Stimulated activated CD8-positive, alpha-beta memory T cell treated with anti-CD3 and anti-CD28 coated beads, Interleukin-15, amount 100 ng/mL, for 1 hour (primary cell): ENCODE results near the gene PPAT.
"Not testable (repeated sequence)": the region's sequence is repeated elsewhere in the genome, so short reads cannot be mapped to it uniquely, and the experiment has no call there.

Source experiments
- DNase-seq: peaks from one replicate; pipeline ENCODE4 v3.0.0-alpha.2; 2020; ENCODE audit warnings: low read depth

PPAT gene

DNA sequence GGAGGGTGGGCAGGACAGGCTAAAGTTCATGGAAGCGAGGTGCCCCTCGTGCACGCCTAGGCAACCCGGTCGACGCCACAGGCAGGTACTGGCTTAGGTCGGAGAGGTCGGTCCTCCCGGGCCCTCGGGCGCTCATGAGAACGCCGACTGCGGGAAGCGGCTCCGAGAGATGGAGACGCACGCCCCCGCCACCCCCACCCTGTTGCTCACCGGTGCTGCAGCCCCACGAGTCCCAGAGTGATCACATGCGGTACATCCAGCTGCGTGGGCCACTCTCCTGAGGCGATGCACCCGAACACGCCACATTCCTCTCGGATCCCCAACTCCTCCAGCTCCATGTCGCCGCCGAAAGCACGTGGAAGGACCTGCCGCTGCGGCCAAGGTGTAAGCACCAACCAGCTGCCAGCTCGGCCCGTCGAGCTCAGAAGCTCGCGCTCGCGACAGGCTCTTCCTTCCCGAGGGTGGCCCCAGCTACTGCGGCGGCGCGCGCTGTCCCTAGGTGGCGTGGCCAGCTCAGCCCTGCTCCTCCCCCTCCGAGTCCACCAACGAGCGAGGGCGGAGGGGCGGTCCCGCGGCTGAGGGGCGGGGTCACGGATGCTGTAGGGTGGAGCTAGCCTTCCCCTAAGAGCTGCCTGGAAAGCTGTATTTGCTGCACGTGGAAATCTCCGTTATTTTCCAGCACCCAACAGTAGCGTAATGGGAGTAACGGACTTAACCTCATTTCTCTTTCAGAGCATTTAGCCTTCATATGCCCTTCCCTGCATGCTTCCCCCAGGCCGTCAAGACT, at the start of gene PPAT:
PPAT (minus strand) TSS at position 476 of the 787 bp plus-strand sequence; CDS start at position 338, 138 bp downstream.
- DNase-seq = peak; percentile 98

GRCh38 chr4:56480691-56481090, 45.3 kb upstream of the PPAT start:
- no peak for DNase-seq

DNA sequence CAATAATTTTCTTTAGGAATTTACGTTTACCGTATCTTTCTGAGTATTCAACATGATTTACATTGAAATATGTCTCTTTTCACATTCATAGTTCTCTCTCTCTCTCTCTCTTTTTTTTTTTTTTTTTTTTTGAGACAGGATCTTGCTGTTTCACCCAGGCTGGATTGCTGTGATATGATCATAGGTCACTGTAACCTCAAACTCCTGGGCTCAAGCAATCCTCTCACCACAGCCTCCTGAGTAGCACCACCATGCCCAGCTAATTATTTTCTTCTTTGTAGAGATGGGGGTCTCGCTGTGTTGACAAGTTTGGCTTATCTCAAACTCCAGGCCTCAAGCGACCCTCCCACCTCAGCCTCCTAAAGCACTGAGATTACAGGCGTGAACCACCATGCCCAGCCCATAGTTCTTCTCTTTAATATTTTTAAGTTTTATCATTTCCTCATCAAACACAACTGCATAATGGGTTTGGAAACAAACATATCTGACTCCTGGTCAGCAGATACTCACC, 41.8 kb upstream of the PPAT start:
- no peak for DNase-seq

- DNase-seq = no peak
These were observed 40.5 kb upstream of the PPAT start for GRCh38 chr4:56475917-56476316.

- no peak for DNase-seq
These were observed 34.2 kb upstream of the PPAT start for GRCh38 chr4:56469489-56470210.

DNA sequence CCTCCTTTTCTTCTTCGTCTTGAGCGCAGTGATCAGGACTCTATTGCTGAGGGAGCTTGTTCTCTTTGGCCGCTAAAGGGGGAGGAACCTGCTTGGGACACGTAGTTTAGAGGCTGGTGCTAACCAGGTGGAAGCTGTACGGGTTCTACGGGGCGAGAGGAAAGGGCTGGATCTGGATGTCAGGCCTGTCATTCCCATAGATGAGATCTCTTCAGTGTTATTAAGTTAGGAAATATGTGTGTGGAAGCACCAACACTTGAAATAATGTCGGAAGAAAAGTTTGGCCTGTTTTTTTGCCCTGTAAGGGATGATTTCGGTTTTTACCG, 32.6 kb upstream of the PPAT start:
- DNase-seq = no peak

DNA sequence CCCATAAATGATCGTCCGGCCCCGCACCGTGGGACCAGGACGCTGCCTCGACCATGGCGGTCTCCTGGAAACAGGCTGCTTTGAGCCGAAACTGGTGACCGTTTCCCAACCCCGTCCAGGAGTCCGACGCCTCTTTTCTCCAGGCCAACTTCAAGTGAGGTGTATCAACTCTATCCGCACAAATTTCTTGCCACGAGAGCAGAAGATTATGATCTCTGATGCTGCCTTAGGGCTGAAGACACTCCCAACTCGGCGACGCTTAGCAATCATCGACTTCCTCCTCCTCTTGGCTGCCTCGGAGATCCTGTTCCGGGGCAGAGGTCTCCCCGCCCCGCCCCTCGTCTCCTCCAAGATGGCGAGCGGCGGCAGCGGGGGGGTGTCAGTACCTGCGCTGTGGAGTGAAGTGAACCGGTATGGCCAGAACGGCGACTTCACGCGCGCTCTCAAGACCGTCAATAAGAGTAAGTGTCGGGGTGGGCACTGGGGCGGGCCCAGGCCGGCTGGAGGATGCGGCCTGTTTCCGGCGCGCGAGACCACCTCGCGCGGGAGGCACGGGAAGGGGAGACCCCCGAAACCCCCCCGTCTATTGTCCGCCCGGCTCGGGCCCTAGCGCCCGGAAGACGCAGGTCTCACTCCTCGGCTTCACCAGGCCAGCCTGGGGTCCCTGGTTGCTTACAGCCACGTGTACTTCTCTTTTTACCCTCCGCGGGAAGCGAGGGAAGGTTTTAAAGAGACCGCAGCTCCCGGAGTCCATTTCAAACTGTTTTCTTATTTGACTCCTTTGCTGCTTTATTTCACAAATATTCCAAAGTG, 32.1 kb upstream of the PPAT start, which contains the start of gene SRP72:
SRP72 (plus strand) TSS at position 334 of the 813 bp plus-strand sequence; CDS start at position 353, 19 bp downstream.
- peak; percentile 81 for DNase-seq

GRCh38 chr4:56466910-56467283, 31.5 kb upstream of the PPAT start:
- DNase-seq = no peak

DNA sequence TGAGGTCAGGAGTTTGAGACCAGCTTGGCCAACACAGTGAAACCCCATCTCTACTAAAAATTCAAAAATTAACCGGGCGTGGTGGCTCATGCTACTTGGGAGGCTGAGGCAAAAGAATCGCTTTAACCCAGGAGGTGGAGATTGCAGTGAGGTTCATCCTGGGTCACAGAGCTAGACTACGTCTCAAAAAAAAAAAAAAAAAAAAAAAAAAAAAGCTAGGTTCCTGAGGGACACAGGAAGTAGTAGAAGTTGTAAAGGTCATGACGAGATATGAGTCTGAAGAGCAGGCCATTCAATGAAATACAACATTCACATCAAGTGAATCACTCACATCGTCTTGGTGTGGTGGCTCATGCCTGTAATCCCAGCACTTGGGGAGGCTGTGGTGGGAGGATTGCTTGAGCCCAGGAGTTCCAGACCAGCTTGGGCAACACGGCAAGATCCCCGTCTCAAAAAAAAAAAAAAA, 30.9 kb upstream of the PPAT start:
- DNase-seq = not testable (repeated sequence)

DNA sequence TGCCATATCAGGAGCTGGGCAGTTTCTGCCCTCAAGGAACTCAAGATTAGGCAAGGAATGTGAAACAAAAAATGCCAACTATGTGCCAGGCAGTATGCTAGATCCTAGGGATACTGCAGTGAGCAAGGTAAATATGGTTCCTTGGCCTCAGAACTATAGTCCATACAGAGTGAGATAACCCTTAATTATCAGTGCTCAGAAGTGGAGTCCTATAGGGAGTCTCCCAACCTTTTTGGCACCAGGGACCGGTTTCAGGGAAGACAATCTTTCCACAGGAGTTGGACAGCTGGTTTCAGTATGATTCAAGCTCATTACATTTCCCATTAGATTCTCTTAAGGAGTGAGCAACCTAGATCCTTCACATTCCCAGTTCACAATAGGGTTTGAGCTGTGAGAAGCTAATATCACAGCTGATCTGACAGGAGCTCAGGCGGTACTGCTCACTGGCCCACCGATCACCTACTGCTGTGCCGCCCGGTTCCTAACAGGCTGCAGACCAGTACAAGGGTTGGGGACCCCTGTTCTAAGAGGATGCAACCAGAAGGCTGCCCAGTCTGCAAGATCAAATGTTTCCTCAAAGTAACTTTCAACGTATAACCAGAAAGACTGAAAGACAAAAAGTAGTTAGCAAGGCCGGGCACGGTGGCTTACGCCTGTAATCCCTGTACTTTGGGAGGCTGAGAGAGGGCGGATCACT, 30.3 kb upstream of the PPAT start:
- no peak for DNase-seq

DNA sequence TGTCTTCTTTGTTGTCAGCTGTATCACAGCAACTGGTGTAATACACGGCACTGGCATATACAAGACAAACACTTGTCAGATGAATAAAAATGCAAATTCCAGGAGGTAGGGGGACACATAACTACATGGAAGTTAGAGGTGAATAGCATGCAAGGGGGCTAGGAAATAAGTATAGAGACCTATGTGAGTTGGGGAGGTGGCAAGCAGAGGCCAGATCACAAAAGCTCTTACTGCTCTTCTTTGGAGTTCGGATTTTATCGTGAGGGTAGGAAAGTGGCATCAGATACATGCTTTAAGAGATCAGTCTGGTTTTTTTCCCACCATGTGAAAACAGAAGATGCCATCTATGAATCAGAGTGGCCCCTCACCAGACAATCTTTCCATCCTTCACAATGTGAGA, 29.2 kb upstream of the PPAT start:
- DNase-seq = no peak

DNA sequence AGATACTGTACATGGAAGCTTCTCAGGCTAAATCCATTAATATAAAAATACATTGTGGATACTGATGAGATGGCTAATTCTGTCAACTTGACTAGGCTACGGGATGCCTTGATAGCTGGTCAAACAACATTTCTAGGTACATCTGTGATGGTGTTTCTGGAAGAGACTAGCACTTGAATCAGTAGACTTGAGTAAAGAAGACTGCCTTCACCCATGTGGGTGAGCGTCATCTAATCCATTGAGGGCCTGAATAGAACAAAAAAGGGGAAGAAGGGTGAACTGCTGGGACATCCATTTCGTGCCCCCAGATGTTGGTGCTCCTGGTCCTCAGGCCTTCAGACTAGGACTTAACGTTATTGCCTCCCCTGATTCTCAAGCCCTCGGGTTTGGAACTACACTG, 28.3 kb upstream of the PPAT start:
- no peak for DNase-seq

GRCh38 chr4:56462157-56462556, 26.7 kb upstream of the PPAT start:
- no peak for DNase-seq

- DNase-seq = no peak
These were observed 24.7 kb upstream of the PPAT start for GRCh38 chr4:56460085-56460484.

DNA sequence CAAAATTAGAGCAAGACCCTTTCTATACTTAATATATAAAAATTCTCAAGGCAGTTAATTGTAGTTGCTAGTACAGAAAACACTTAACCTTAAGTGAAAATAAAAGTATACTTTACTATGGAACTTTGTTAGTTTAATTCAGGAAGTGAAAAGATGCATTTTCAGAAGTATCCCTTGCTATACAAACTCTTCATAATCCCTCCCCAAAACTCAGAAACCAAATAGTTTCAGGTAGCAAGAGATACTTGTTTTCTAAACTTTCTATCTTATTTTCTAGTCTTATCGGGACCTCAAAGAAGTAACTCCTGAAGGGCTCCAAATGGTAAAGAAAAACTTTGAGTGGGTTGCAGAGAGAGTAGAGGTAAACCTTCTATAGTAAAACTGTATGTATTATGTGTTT, 14.9 kb upstream of the PPAT start:
- no peak for DNase-seq

- DNase-seq = not testable (repeated sequence)
These were observed 14.1 kb upstream of the PPAT start for GRCh38 chr4:56449475-56449874.

- no peak for DNase-seq
These were observed 12.9 kb upstream of the PPAT start for GRCh38 chr4:56448301-56448700.

DNA sequence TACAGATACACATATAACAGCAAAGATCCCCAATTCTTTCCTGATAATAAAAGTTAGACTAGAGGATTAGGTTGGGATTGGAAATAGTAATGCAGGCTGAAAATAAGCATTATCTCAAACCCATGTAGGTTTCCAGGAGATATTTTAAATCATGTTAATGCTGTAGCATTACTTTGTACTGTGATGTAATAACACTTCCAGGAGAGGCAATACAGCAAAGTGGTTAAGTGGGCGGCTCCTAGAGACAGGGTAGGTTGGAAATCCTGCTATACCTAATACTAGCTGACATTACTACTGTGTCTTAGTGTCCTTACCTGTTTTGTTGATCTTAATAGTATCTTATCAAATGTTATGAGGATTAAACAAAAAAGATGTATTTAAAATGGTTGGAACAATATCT, 10.3 kb upstream of the PPAT start:
- no peak for DNase-seq

DNA sequence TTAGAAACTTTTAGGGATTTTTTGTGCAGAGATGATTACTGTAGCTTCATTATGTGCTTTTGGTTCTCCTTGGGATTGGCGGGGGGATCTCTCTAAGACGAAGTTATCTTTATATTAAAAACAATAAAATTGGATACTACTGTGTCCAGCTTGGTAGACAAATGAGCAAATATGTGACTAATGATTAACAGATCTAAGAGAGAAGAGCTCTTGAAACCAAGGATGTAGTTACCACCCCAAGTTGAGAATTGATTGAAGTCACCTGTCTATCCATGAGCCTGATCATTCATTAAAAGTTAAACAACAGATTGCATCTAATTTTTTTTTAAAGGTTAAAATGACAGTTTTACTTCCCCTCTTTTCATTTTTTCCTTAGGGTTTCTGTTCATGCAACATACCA, 9.3 kb upstream of the PPAT start:
- DNase-seq = no peak

DNA sequence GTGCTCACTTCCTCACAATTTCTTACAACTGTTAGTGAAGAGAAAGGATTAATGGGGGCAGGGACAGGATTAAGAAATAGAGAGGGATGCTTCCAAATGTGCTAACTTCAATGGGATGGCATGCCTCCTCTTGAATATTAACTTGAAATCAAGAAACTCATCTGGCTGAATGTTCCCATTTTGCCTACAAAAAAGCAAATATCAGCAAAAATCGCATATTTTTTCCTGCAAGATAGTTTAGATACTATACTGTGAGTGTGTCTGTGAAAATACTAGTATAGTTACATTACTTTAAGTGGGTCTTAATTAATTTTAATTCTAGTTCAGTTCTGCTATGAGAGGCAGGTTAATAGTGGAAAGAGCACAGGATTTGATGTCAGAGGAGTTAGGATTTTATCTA, 5.6 kb upstream of the PPAT start:
- no peak for DNase-seq

- DNase-seq = no peak
These were observed 3.4 kb upstream of the PPAT start for GRCh38 chr4:56438766-56439165.

DNA sequence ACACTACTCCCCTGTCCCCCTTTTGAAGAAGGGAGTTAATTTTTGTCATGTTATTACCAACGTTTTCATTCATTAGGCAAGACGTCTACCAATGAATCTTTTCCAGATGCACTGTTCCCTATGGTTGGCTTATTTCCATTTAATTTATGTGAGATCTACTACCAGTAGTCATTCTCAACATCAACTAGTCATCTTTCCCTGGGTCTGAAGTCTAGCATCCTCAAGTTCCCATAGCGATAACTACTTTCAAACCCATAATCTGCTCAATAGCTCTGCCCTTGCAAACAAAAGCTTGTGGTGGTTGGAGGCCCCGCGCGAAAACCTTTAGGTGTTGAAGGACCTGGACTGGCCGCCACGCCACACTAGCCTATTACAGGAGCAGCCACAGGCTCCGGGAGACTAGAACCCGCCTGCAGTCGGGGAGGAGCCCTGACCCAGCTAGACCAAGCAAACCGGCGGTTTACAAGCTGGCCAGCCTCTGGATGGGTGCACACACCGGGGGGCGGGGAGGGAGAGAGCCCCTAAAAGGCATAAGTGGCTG, 746 bp downstream of the PPAT start:
- no peak for DNase-seq
